Measurements from ENCODE around the gene TEP1. TPM values are rescaled to one million over a fixed set of nuclear protein-coding genes. Genes with fewer than 3 reads are reported as not detected.

TEP1 gene
- total and polyA plus RNA-seq, 2 of the 8 experiments (the other 6 are each of a cell fraction or from before 2014, with no cell fraction given) = 6.9 to 10.7 TPM

GRCh38 chr14:20384321-20384720, 29.0 kb downstream of the TEP1 start:
- FAIRE-seq = no peak

More at GRCh38 chr14:20384321-20384720, 29.0 kb downstream of the TEP1 start:
- Histone ChIP-seq H3K36me3 (ENCODE audit: control insufficient read depth in 2 of 4, insufficient read depth in 4 of 4, low read length in 3 of 4) (peaks cover 3 to 25% (median 15%) of the 10 kb centered on the region in 4 experiments; a peak in 7 of 8 replicates), H3K4ac (replicated peaks; ENCODE audit: insufficient read length, low read depth, low read length) (no peak overlapping the region), H4K20me1 (replicated peaks in 1 of 2; ENCODE audit: control insufficient read depth in 1 of 2, insufficient read depth in 2 of 2, low read length in 2 of 2) (peaks cover 0 to 3% of the 10 kb centered on the region in 2 experiments), H4K91ac (replicated peaks; ENCODE audit: insufficient read length, low read length) (no peak overlapping the region), H3K23ac (ENCODE audit: insufficient read length) (no peak overlapping the region), H3K23me2 (ENCODE audit: low read depth, low read length) (no peaks in the 10 kb centered on the region), H3K9ac (replicated peaks in 1 of 4; ENCODE audit: extremely low read depth in 1 of 4, low read depth in 3 of 4, low read length in 3 of 4) (no peak overlapping the region), H3K56ac (replicated peaks; ENCODE audit: insufficient read length, low read depth, low read length) (no peak overlapping the region), H2AK5ac (ENCODE audit: low read depth, low read length) (no peak overlapping the region), H3K27ac (ENCODE audit: low read depth, low read length) (no peak overlapping the region), H3K27me3 (replicated peaks in 1 of 4; ENCODE audit: control insufficient read depth in 3 of 4, extremely low read depth in 1 of 4, insufficient read depth in 3 of 4, low read length in 3 of 4) (no peaks in the 10 kb centered on the region; a peak in 1 of 7 replicates), H2AFZ (ENCODE audit: low read length) (no peak overlapping the region), H3K79me1 (ENCODE audit: low read depth, low read length) (no peaks in the 10 kb centered on the region), H3K4me1 (replicated peaks in 1 of 4; ENCODE audit: control insufficient read depth in 3 of 4, insufficient read depth in 4 of 4, low read length in 3 of 4) (no peaks in the 10 kb centered on the region), H2BK15ac (ENCODE audit: low read length) (no peak overlapping the region), H3K79me2 (ENCODE audit: control insufficient read depth in 1 of 2, insufficient read depth in 2 of 2, low read length in 2 of 2) (no peaks in the 10 kb centered on the region), H3K4me2 (ENCODE audit: insufficient read depth in 1 of 2, low read depth in 2 of 2, low read length in 2 of 2) (no peak overlapping the region), H2BK120ac (replicated peaks; ENCODE audit: low read depth, low read length) (no peak overlapping the region), H3K18ac (ENCODE audit: extremely low read depth, low read length) (no peak overlapping the region), H4K5ac (ENCODE audit: insufficient read length, low read depth, low read length) (no peak overlapping the region), H2BK12ac (ENCODE audit: low read depth, low read length) (no peak overlapping the region), H4K8ac (ENCODE audit: extremely low read depth, insufficient read depth, low read length) (no peak overlapping the region), H2BK5ac (ENCODE audit: low read depth, low read length) (no peak overlapping the region), H2BK20ac (ENCODE audit: low read length) (no peak overlapping the region), H3K4me3 (ENCODE audit: extremely low read depth in 1 of 4, insufficient read depth in 2 of 4, low read depth in 3 of 4, low read length in 4 of 4) (no peak overlapping the region), H3K14ac (ENCODE audit: insufficient read length) (no peak overlapping the region), H3K9me3 (ENCODE audit: insufficient read depth in 2 of 2, low read depth in 1 of 2, low read length in 1 of 2) (no peaks in the 10 kb centered on the region)
- 85% methylated on average over 7 of the region's 7 CpGs; no CpG with 5 or more reads in 1 of the 2 experiments for WGBS, 2 experiments (ENCODE audit: extremely low coverage in 1 of 2, insufficient coverage in 1 of 2, insufficient read length in 1 of 2, insufficient replicate concordance in 2 of 2, low coverage in 1 of 2, low lambda C conversion rate in 2 of 2, missing lambda C conversion rate in 1 of 2)
- TF ChIP-seq HDAC2 (IDR thresholded peaks at IDR 0.05; ENCODE audit: borderline replicate concordance in 1 of 2, low read depth in 2 of 2, low read length in 2 of 2) (no peak), SP1 (IDR thresholded peaks at IDR 0.05; ENCODE audit: low read depth, low read length) (no peak), TBP (IDR thresholded peaks at IDR 0.05; ENCODE audit: low read depth, low read length) (no peak), CHD2 (IDR thresholded peaks at IDR 0.05; ENCODE audit: low read length) (no peak), POLR2A (IDR thresholded peaks at IDR 0.05; ENCODE audit: control extremely low read depth in 1 of 2, low read depth in 2 of 2, low read length in 2 of 2) (no peak), SP2 (IDR thresholded peaks at IDR 0.05; ENCODE audit: low read length) (no peak), RXRA (IDR thresholded peaks at IDR 0.05; ENCODE audit: insufficient read depth, low read depth, low read length) (no peak), CEBPB (IDR thresholded peaks at IDR 0.05; ENCODE audit: low read depth, low read length) (no peak), MAX (IDR thresholded peaks at IDR 0.05) (no peak), KDM5A (IDR thresholded peaks at IDR 0.05; ENCODE audit: low read length) (no peak), CREB1 (IDR thresholded peaks at IDR 0.05) (no peak), RAD21 (IDR thresholded peaks at IDR 0.05 in 1 of 2, conservative IDR thresholded peaks at IDR 0.05 in 1 of 2; ENCODE audit: low read depth in 2 of 2, low read length in 2 of 2) (no peak), HDAC6 (IDR thresholded peaks at IDR 0.05; ENCODE audit: low read depth, low read length) (no peak)
- CTCF ChIA-PET (ENCODE audit: partially characterized antibody) = interaction anchor here (0.8 to 1.6 kb wide), 3 partner anchors 20 to 213 kb away, joined by 3 to 4 read pairs (median 3); no protein-coding TSS in a partner anchor
- DNase-seq (ENCODE audit: low read depth in 1 of 2, low spot score in 2 of 2) = no peak
- POLR2A ChIA-PET (ENCODE audit: partially characterized antibody) = interaction anchor here (0.6 to 2.0 kb wide), 2 partner anchors 41 to 51 kb away, joined by 3 to 8 read pairs; partner anchors contain the start of gene PARP2
